Measurements from ENCODE around the gene ANO5. TPM values are rescaled to one million over a fixed set of nuclear protein-coding genes. Genes with fewer than 3 reads are reported as not detected.
"Not testable (repeated sequence)": the region's sequence is repeated elsewhere in the genome, so short reads cannot be mapped to it uniquely, and the experiment has no call there.

Gene ANO5
- total RNA-seq, 2 donors from 2014 or later: 0.03 to 0.22 TPM

DNA sequence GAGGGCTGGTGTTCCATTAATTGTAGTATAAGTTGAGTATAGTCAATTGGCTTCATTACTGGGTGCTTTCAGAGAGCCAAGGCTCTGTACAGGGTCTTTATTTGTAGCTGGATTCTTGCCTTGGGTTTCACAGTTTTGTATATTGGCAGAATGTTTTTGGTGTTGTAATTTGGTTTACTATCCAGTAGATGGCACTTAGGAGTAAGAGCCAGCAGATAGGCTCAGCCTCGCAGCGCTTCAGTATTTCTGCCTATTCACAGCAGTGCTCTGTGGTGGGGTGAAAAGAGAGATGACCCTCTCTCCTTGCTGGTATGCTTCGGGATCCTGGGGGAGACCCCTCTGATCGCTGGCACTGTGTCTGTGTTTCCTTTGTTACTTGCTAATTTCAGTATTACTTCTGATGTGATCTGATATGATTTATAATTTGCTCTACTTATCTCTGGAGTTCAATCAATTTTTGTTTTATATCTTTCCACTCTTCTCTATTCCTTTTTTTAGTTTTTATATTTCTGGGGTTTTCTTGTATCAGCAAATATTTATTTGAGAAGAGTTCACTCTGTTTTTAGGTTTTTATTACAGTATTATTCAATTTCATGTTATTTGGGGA is 52.2 kb downstream of the ANO5 start:
- Mint-ChIP-seq H3K4me1 (no peaks in the 10 kb centered on the region), H3K4me3 (no peak overlapping the region), H3K9me3 (no peaks in the 10 kb centered on the region), H3K27me3 (peaks cover 22% of the 10 kb centered on the region), H3K36me3 (ENCODE audit: low read depth) (no peaks in the 10 kb centered on the region), H3K27ac (no peak overlapping the region)
- ATAC-seq (replicated peaks): peak; percentile 31

GRCh38 chr11:22246992-22247391 is 54.1 kb downstream of the ANO5 start:
- Mint-ChIP-seq H3K36me3 (ENCODE audit: low read depth) (no peaks in the 10 kb centered on the region), H3K27me3 (peaks cover 32% of the 10 kb centered on the region), H3K4me3 (no peak overlapping the region), H3K4me1 (no peaks in the 10 kb centered on the region), H3K27ac (no peak overlapping the region), H3K9me3 (no peaks in the 10 kb centered on the region)
- ATAC-seq (replicated peaks): no peak

GRCh38 chr11:22249871-22250270 is 57.0 kb downstream of the ANO5 start:
- H3K4me1 Mint-ChIP-seq: no peaks in the 10 kb centered on the region
- peaks cover 19% of the 10 kb centered on the region for H3K27me3 Mint-ChIP-seq
- H3K36me3 Mint-ChIP-seq (ENCODE audit: low read depth): no peaks in the 10 kb centered on the region
- no peak for ATAC-seq (replicated peaks)
- H3K9me3 Mint-ChIP-seq: no peaks in the 10 kb centered on the region
- no peak overlapping the region for H3K4me3 Mint-ChIP-seq
- H3K27ac Mint-ChIP-seq: no peak overlapping the region

DNA sequence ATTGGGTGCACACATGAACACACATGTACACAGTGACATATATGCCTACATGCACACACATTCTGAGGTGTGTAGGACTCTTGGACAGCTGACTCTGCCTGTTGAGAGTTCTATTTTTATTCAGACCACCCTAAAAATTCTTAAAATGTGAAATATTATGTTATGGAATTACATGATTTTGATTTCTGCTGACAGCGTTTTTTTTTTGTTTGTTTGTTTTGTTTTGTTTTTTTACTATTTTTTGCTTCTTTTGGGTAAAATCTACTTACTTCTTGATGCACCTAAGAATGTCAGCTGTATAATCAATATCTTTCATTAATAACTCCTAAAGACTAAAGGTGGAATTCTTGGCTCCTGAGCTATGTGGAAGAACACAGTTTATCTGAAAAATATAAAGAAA is 64.0 kb downstream of the ANO5 start:
- Mint-ChIP-seq H3K36me3 (ENCODE audit: low read depth) (no peaks in the 10 kb centered on the region), H3K27me3 (peaks cover 10% of the 10 kb centered on the region), H3K4me1 (no peaks in the 10 kb centered on the region), H3K27ac (no peak overlapping the region), H3K9me3 (no peaks in the 10 kb centered on the region), H3K4me3 (no peak overlapping the region)
- ATAC-seq (replicated peaks): no peak

- no peak for ATAC-seq (replicated peaks)
- no peak overlapping the region for H3K4me3 Mint-ChIP-seq
- H3K36me3 Mint-ChIP-seq (ENCODE audit: low read depth): no peaks in the 10 kb centered on the region
- no peaks in the 10 kb centered on the region for H3K9me3 Mint-ChIP-seq
- peaks cover 4% of the 10 kb centered on the region for H3K27me3 Mint-ChIP-seq
- H3K27ac Mint-ChIP-seq: no peak overlapping the region
- H3K4me1 Mint-ChIP-seq: no peaks in the 10 kb centered on the region
Measured at GRCh38 chr11:22263613-22264012, 70.7 kb downstream of the ANO5 start.

GRCh38 chr11:22268983-22269624 is 76.2 kb downstream of the ANO5 start:
- H3K9me3 Mint-ChIP-seq, H3K4me3 Mint-ChIP-seq: not testable (repeated sequence)

DNA sequence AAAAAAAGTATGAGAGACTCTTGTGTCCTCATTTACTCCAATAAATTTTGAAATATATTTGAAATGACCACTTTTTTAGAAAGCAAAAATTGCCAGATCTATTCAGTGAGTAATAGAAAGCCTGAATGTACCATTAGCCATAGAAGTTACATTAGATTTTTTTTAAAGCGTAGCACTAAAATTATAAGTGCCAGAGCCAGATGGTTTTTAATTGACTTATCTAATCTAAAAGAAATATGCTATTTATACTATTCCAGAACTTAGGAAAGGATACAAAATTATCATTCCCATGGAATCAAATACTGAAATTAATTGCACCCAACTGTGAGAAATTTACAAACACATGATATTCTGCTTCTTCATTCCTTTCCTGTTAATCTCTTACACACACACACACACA is 80.9 kb downstream of the ANO5 start:
- H3K27ac Mint-ChIP-seq: no peak overlapping the region
- H3K27me3 Mint-ChIP-seq: no peaks in the 10 kb centered on the region
- no peak for ATAC-seq (replicated peaks)
- no peaks in the 10 kb centered on the region for H3K9me3 Mint-ChIP-seq
- no peaks in the 10 kb centered on the region for H3K4me1 Mint-ChIP-seq
- H3K4me3 Mint-ChIP-seq: no peak overlapping the region
- no peaks in the 10 kb centered on the region for H3K36me3 Mint-ChIP-seq (ENCODE audit: low read depth)

More at GRCh38 chr11:22268983-22269624, 76.2 kb downstream of the ANO5 start:
- not testable (repeated sequence) for H3K27ac Mint-ChIP-seq; H3K27me3 Mint-ChIP-seq; H3K4me1 Mint-ChIP-seq; ATAC-seq (replicated peaks); H3K36me3 Mint-ChIP-seq (ENCODE audit: low read depth)

DNA sequence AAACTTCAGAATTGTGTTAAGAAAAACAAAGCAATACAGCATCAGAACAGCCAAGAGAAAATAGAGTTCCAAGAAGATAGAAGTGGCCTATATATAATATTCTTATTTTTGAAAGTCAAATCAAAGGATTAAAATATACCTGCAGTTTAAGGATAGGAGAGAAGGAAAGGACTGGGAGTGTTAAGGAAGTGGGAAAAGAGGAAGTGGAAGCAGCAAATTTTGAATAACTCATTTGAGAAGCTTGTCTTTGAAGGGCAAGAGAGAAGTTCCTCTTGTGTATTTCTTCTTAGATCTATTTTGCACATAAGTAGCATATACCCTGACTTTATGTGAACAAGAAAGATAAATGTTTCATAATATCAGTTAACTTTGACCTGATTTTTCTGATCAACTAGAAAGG is 82.7 kb downstream of the ANO5 start:
- Mint-ChIP-seq H3K4me3 (no peak overlapping the region), H3K4me1 (no peaks in the 10 kb centered on the region), H3K36me3 (ENCODE audit: low read depth) (no peaks in the 10 kb centered on the region), H3K27ac (no peak overlapping the region), H3K27me3 (no peaks in the 10 kb centered on the region), H3K9me3 (no peaks in the 10 kb centered on the region)
- ATAC-seq (replicated peaks): no peak

GRCh38 chr11:22276535-22276934 is 83.7 kb downstream of the ANO5 start:
- H3K9me3 Mint-ChIP-seq: no peaks in the 10 kb centered on the region
- no peaks in the 10 kb centered on the region for H3K27me3 Mint-ChIP-seq
- H3K36me3 Mint-ChIP-seq (ENCODE audit: low read depth): no peaks in the 10 kb centered on the region
- no peak overlapping the region for H3K4me3 Mint-ChIP-seq
- no peak overlapping the region for H3K27ac Mint-ChIP-seq
- no peaks in the 10 kb centered on the region for H3K4me1 Mint-ChIP-seq
- no peak for ATAC-seq (replicated peaks)

DNA sequence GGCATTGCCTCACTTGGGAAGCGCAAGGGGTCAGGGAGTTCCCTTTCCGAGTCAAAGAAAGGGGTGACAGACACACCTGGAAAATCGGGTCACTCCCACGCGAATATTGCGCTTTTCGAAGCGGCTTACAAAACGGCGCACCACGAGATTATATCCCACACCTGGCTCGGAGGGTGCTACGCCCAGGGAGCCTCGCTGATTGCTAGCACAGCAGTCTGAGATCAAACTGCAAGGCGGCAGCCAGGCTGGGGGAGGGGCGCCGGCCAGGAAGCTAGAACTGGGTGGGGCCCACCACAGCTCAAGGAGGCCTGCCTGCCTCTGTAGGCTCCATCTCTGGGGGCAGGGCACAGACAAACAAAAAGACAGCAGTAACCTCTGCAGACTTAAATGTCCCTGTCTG is 92.1 kb downstream of the ANO5 start:
- H3K27me3 Mint-ChIP-seq, H3K4me3 Mint-ChIP-seq: not testable (repeated sequence)

GRCh38 chr11:22302368-22302767 is 109.5 kb downstream of the ANO5 start:
- ATAC-seq (replicated peaks): no peak
- H3K4me1 Mint-ChIP-seq: no peaks in the 10 kb centered on the region
- peaks cover 11% of the 10 kb centered on the region for H3K27me3 Mint-ChIP-seq
- H3K36me3 Mint-ChIP-seq (ENCODE audit: low read depth): no peaks in the 10 kb centered on the region
- H3K4me3 Mint-ChIP-seq: no peak overlapping the region
- H3K27ac Mint-ChIP-seq: no peak overlapping the region
- no peaks in the 10 kb centered on the region for H3K9me3 Mint-ChIP-seq

More for the DNA sequence above, 92.1 kb downstream of the ANO5 start:
- not testable (repeated sequence) for H3K27ac Mint-ChIP-seq; H3K36me3 Mint-ChIP-seq (ENCODE audit: low read depth); H3K9me3 Mint-ChIP-seq; ATAC-seq (replicated peaks); H3K4me1 Mint-ChIP-seq

GRCh38 chr11:22304337-22304961 is 111.6 kb downstream of the ANO5 start:
- H3K4me3 Mint-ChIP-seq: no peak overlapping the region
- H3K9me3 Mint-ChIP-seq: no peaks in the 10 kb centered on the region
- peaks cover 14% of the 10 kb centered on the region for H3K27me3 Mint-ChIP-seq
- H3K4me1 Mint-ChIP-seq: no peaks in the 10 kb centered on the region
- no peaks in the 10 kb centered on the region for H3K36me3 Mint-ChIP-seq (ENCODE audit: low read depth)
- no peak for ATAC-seq (replicated peaks)
- H3K27ac Mint-ChIP-seq: no peak overlapping the region

DNA sequence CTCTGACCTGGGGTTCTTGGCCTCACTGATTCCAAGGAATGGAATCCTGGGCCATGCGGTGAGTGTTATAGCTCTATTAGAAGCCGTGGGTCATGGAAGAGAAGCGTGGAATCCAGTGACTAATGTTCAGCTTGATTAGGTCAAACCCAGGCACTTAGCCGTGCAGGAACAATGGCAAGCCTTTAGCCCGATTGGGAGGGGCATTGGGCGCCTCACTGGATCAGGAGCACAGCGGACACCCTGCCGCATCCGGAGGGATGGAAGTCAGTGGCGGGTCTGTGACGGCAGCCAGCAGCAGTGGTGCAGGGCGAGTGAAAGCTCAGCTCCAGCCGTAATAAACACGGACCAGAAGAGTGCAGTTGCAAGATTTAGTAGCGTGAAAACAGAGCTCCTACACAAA is 124.8 kb downstream of the ANO5 start:
- Mint-ChIP-seq H3K9me3 (no peaks in the 10 kb centered on the region), H3K36me3 (ENCODE audit: low read depth) (no peaks in the 10 kb centered on the region), H3K27ac (no peak overlapping the region), H3K27me3 (peaks cover 7% of the 10 kb centered on the region), H3K4me3 (no peak overlapping the region), H3K4me1 (no peaks in the 10 kb centered on the region)
- ATAC-seq (replicated peaks): no peak

DNA sequence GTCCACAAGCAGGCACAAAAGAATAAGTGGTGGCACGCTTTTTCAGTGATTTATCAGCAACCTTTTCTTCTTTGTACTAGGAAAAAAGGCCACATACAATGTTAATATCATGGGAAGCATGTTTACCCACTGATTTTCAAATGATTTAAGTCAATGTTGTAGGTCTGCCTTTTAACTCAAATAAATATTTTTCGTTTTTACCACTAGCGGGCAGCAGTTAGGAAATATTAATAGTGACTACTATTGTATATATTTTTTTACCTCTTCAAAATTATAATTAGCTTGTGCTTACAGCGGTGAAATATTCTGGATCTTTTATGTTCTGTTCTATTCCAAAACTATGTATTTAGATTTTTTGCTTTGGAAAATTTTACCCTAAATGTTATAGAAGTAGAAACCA is 138.9 kb downstream of the ANO5 start:
- Mint-ChIP-seq H3K4me1 (no peaks in the 10 kb centered on the region), H3K36me3 (ENCODE audit: low read depth) (no peaks in the 10 kb centered on the region), H3K27me3 (peaks cover 12% of the 10 kb centered on the region)

More for the DNA sequence above, 138.9 kb downstream of the ANO5 start:
- no peak overlapping the region for H3K4me3 Mint-ChIP-seq
- H3K27ac Mint-ChIP-seq: no peak overlapping the region
- no peaks in the 10 kb centered on the region for H3K9me3 Mint-ChIP-seq
- ATAC-seq (replicated peaks): no peak

All from activated T-helper 17 cell treated with anti-CD3 and anti-CD28 coated beads, Interleukin-2, amount 50 U/mL, for 72 hours (primary cell).